HEK293 (cell line): ENCODE results near the gene ADAMTS20.

ENCODE experiments used
- CTCF ChIA-PET: fragments of 350-600 bp; formaldehyde crosslinking; extraction: SDS; loops from one replicate; lab custom pipeline; 2021; ENCODE audit warnings: antibody characterized with exemption; lab: Yijun Ruan, JAX
- POLR2A ChIA-PET: fragments of 300-600 bp; formaldehyde crosslinking; extraction: SDS; loops from one replicate; lab custom pipeline; 2020; ENCODE audit warnings: antibody characterized with exemption, inconsistent platforms; lab: Yijun Ruan, JAX
- H3K27ac ChIP-seq: fragments of 200-500 bp; sonication (Bioruptor generic); 2 replicates; pipeline ENCODE4 v1.5.1; 2014; ENCODE audit warnings: low read depth, low read length, control low read depth, inconsistent platforms; ENCODE audit errors: extremely low read depth
- H3K36me3 ChIP-seq, 2 experiments: fragments of 200-500 bp in 1 of 2; sonication (Bioruptor generic) in 1 of 2; 1 replicate in 1 of 2; 2 replicates in 1 of 2; pipeline ENCODE4 v1.5.1; 2014 to 2017; ENCODE audit warnings: inconsistent platforms in 2 of 2, low read length in 2 of 2; ENCODE audit not compliant: control insufficient read depth in 2 of 2, insufficient read depth in 1 of 2
- H3K4me1 ChIP-seq: fragments of 200-500 bp; sonication (Bioruptor generic); 2 replicates; pipeline ENCODE4 v1.5.1; 2014; ENCODE audit warnings: mild to moderate bottlenecking, low read length, inconsistent platforms; ENCODE audit not compliant: control insufficient read depth, insufficient read depth
- H3K4me3 ChIP-seq: 2 replicates; pipeline ENCODE4 v1.5.1; 2011; ENCODE audit warnings: low read depth, mild to moderate bottlenecking, control low read depth, low read length, moderate library complexity
- H3K9me3 ChIP-seq: fragments of 200-500 bp; sonication (Bioruptor generic); 2 replicates; pipeline ENCODE4 v1.5.1; 2014; ENCODE audit warnings: low read depth, low read length, inconsistent platforms; ENCODE audit not compliant: control insufficient read depth, insufficient read depth
- FEZF1 ChIP-seq: fragments of 450-650 bp; formaldehyde crosslinking; IDR thresholded peaks from 2 replicates; pipeline ENCODE4 v1.5.1; 2016; ENCODE audit warnings: missing biosample characterization, missing genetic modification characterization
- GLI4 ChIP-seq: fragments of 450-650 bp; formaldehyde crosslinking; IDR thresholded peaks from 2 replicates; pipeline ENCODE4 v1.5.1; 2016; ENCODE audit warnings: missing biosample characterization, missing genetic modification characterization
- HOXC10 ChIP-seq: sonication (generic); formaldehyde crosslinking; IDR thresholded peaks from 2 replicates; pipeline ENCODE4 v1.8.1; 2023; ENCODE audit warnings: mild to moderate bottlenecking, missing genetic modification reagents
- OSR2 ChIP-seq: fragments of 450-650 bp; formaldehyde crosslinking; IDR thresholded peaks from 2 replicates; pipeline ENCODE4 v1.5.1; 2016; ENCODE audit warnings: missing biosample characterization, missing genetic modification characterization
- PRDM1 ChIP-seq: fragments of 450-650 bp; formaldehyde crosslinking; IDR thresholded peaks from 2 replicates; pipeline ENCODE4; 2016; ENCODE audit warnings: missing biosample characterization, missing genetic modification characterization
- PRDM6 ChIP-seq: fragments of 450-650 bp; formaldehyde crosslinking; IDR thresholded peaks from 2 replicates; pipeline ENCODE4 v1.5.1; 2017; ENCODE audit warnings: missing biosample characterization, missing genetic modification characterization
- SCRT1 ChIP-seq: fragments of 450-650 bp; formaldehyde crosslinking; IDR thresholded peaks from 2 replicates; pipeline ENCODE4 v1.5.1; 2016; ENCODE audit warnings: missing biosample characterization, missing genetic modification characterization, borderline replicate concordance
- SCRT2 ChIP-seq: fragments of 450-650 bp; formaldehyde crosslinking; IDR thresholded peaks from 2 replicates; pipeline ENCODE4 v1.5.1; 2016; ENCODE audit warnings: missing biosample characterization, missing genetic modification characterization
- YY1 ChIP-seq: fragments of 450-650 bp; formaldehyde crosslinking; IDR thresholded peaks from 2 replicates; pipeline ENCODE4 v1.5.1; 2018; ENCODE audit warnings: missing biosample characterization, missing genetic modification characterization
- ZBTB1 ChIP-seq: fragments of 450-650 bp; formaldehyde crosslinking; IDR thresholded peaks from 2 replicates; pipeline ENCODE4 v1.5.1; 2016; ENCODE audit warnings: missing biosample characterization, missing genetic modification characterization
- ZBTB20 ChIP-seq: fragments of 450-650 bp; formaldehyde crosslinking; IDR thresholded peaks from 2 replicates; pipeline ENCODE4 v1.5.1; 2016; ENCODE audit warnings: missing biosample characterization, missing genetic modification characterization
- ZEB2 ChIP-seq: fragments of 450-650 bp; formaldehyde crosslinking; IDR thresholded peaks from 2 replicates; pipeline ENCODE4 v1.5.1; 2016; ENCODE audit warnings: missing biosample characterization, missing genetic modification characterization
- ZNF2 ChIP-seq: fragments of 450-650 bp; formaldehyde crosslinking; IDR thresholded peaks from 2 replicates; pipeline ENCODE4 v1.5.1; 2016; ENCODE audit warnings: missing biosample characterization, missing genetic modification characterization
- ZNF280D ChIP-seq: fragments of 450-650 bp; formaldehyde crosslinking; IDR thresholded peaks from 2 replicates; pipeline ENCODE4 v1.5.1; 2016; ENCODE audit warnings: missing biosample characterization, missing genetic modification characterization
- ZNF366 ChIP-seq: fragments of 450-650 bp; formaldehyde crosslinking; conservative IDR thresholded peaks from 2 replicates; pipeline ENCODE4 v1.5.1; 2016; ENCODE audit warnings: missing biosample characterization, missing genetic modification characterization
- ZNF571 ChIP-seq: fragments of 450-650 bp; formaldehyde crosslinking; IDR thresholded peaks from 2 replicates; pipeline ENCODE4 v1.5.0; 2017; ENCODE audit warnings: missing biosample characterization, missing genetic modification characterization
- ZNF747 ChIP-seq: fragments of 450-650 bp; formaldehyde crosslinking; IDR thresholded peaks from 2 replicates; pipeline ENCODE4 v1.5.1; 2016; ENCODE audit warnings: missing biosample characterization, missing genetic modification characterization
- ZNF843 ChIP-seq: fragments of 450-650 bp; formaldehyde crosslinking; IDR thresholded peaks from 2 replicates; pipeline ENCODE4 v1.5.1; 2016; ENCODE audit warnings: missing biosample characterization, missing genetic modification characterization

ADAMTS20 gene

GRCh38 chr12:43578782-43579181 lies 26.8 kb upstream of the ADAMTS20 start:
- Histone ChIP-seq H3K4me1 (peaks cover 7% of the 10 kb centered on the region; the same call in 1 of the 2 replicates), H3K9me3 (no peaks in the 10 kb centered on the region), H3K36me3 (no peaks in the 10 kb centered on the region), H3K27ac (no peak overlapping the region), H3K4me3 (no peak overlapping the region)
- POLR2A ChIA-PET: no interaction called here
- CTCF ChIA-PET: no interaction called here
- TF ChIP-seq PRDM1 (tag by site-specific recombination): peak; percentile 54; the same call in 1 of the 2 replicates
- no peak for TF ChIP-seq ZNF747 (tag by site-specific recombination)
- TF ChIP-seq HOXC10: no peak
- TF ChIP-seq ZBTB20: peak; percentile 23; the same call in 1 of the 2 replicates
- peak; percentile 82 for TF ChIP-seq ZNF366 (tag by site-specific recombination)

GRCh38 chr12:43577381-43577780 lies 25.4 kb upstream of the ADAMTS20 start:
- ChIA-PET POLR2A (no interaction called here), CTCF (interaction anchor here (0.6 kb wide), 2 partner anchors 17 to 575 kb away, joined by 3 read pairs; no protein-coding TSS in a partner anchor)
- H3K36me3 ChIP-seq: no peaks in the 10 kb centered on the region
- H3K4me1 ChIP-seq: peaks cover 7% of the 10 kb centered on the region; the same call in 1 of the 2 replicates
- H3K9me3 ChIP-seq: no peaks in the 10 kb centered on the region
- 0 out of 2 replicates have a peak, but pooled peaks have one; percentile 45 for TF ChIP-seq PRDM6 (tag by site-specific recombination)
- peak; percentile 20; the same call in 1 of the 2 replicates for TF ChIP-seq FEZF1
- no peak for TF ChIP-seq YY1 (tag by site-specific recombination)
- no peak overlapping the region for H3K27ac ChIP-seq
- no peak overlapping the region for H3K4me3 ChIP-seq

- POLR2A ChIA-PET: no interaction called here
- H3K4me3 ChIP-seq: no peak overlapping the region
- CTCF ChIA-PET: no interaction called here
Measured at GRCh38 chr12:43576162-43576561, 24.2 kb upstream of the ADAMTS20 start.

GRCh38 chr12:43571885-43572284 lies 19.9 kb upstream of the ADAMTS20 start:
- H3K9me3 ChIP-seq: no peaks in the 10 kb centered on the region
- no peaks in the 10 kb centered on the region for H3K4me1 ChIP-seq
- no peak for TF ChIP-seq ZNF2 (tag by site-specific recombination)
- TF ChIP-seq ZNF280D (tag by site-specific recombination): no peak
- TF ChIP-seq ZNF571 (tag by site-specific recombination): no peak
- TF ChIP-seq ZEB2: no peak
- no peak for TF ChIP-seq OSR2 (tag by site-specific recombination)
- no peak for TF ChIP-seq ZNF843
- no peak for TF ChIP-seq GLI4
- no peaks in the 10 kb centered on the region for H3K36me3 ChIP-seq
- no peak overlapping the region for H3K27ac ChIP-seq
- no peak overlapping the region for H3K4me3 ChIP-seq
- CTCF ChIA-PET: interaction anchor here (0.6 kb wide), 1 partner anchor 67 kb away, joined by 3 read pairs; no protein-coding TSS in a partner anchor
- POLR2A ChIA-PET: no interaction called here

More at GRCh38 chr12:43576162-43576561, 24.2 kb upstream of the ADAMTS20 start:
- Histone ChIP-seq H3K36me3 (no peaks in the 10 kb centered on the region), H3K9me3 (no peaks in the 10 kb centered on the region), H3K27ac (no peak overlapping the region), H3K4me1 (peaks cover 7% of the 10 kb centered on the region; the same call in 1 of the 2 replicates)
- peak; percentile 47; the same call in 1 of the 2 replicates for TF ChIP-seq SCRT1 (tag by site-specific recombination)
- peak; percentile 64; the same call in 1 of the 2 replicates for TF ChIP-seq PRDM1 (tag by site-specific recombination)
- TF ChIP-seq SCRT2 (tag by site-specific recombination): peak; percentile 89
- no peak for TF ChIP-seq ZBTB1 (tag by site-specific recombination)
